ENCODE measurements around the gene OSTC. TPM values are rescaled to one million over a fixed set of nuclear protein-coding genes. Genes with fewer than 3 reads are reported as not detected.

OSTC gene
- polyA plus RNA-seq, 1 of the 3 experiments (the other 2 are of a cell fraction) = 107 TPM

DNA sequence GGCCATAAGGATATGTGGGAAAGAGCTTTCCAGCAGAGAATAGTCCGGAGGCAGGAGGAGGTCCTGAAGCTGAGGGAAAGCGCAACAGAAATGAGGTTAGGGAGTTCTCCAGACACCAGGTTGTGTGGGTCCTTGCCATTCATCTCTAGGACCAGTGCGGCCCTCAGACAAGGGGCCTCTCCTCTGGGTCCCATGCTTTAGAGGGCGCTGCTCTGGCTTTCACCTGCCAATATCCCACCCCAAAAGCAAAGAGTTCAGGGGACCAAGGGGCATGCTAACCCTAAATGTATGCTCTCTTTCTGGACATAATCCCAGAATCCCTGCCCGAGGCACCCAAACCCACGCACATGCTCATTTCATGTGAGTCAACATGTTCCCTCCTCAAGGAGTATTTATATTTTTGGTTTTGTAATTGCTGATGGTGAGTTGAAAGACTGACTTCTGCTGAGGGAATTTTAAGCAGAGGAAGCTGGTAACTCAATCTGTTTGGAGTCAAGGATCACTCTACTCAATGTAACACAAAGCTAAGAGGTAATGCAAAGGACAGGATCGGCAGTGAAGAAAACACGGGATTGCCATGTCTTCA is 15.2 kb upstream of the OSTC start:
- ChIA-PET CTCF (interaction anchor here (0.7 to 1.5 kb wide), 3 partner anchors 14 to 21 kb away, joined by 3 read pairs; no protein-coding TSS in a partner anchor), POLR2A (interaction anchor here (1.2 to 1.8 kb wide), 2 partner anchors 14 kb away, joined by 3 to 8 read pairs; partner anchors contain the start of genes OSTC and RPL34)
- Histone ChIP-seq H3K4me1 (ENCODE audit: control insufficient read depth in 1 of 2, insufficient read depth in 2 of 2, low read depth in 1 of 2, low read length in 1 of 2) (peaks cover 0 to 4% of the 10 kb centered on the region in 2 experiments; a peak in 1 of 4 replicates), H3K79me2 (ENCODE audit: insufficient read depth) (no peaks in the 10 kb centered on the region), H3K27ac (ENCODE audit: low read depth in 2 of 2, low read length in 1 of 2) (no peak overlapping the region), H3F3A (replicated peaks; ENCODE audit: insufficient read depth) (peaks cover 28% of the 10 kb centered on the region), H3K9me3 (no peaks in the 10 kb centered on the region), H4K20me1 (ENCODE audit: insufficient read depth) (no peaks in the 10 kb centered on the region), H3K9ac (no peak overlapping the region), H3K36me3 (replicated peaks in 1 of 2; ENCODE audit: control insufficient read depth in 1 of 2, insufficient read depth in 2 of 2, low read length in 1 of 2) (peaks cover 30% of the 10 kb centered on the region in 2 experiments), H2AFZ (ENCODE audit: low read depth) (no peak overlapping the region), H3K27me3 (ENCODE audit: insufficient read depth) (no peaks in the 10 kb centered on the region), H3K9me2 (no peaks in the 10 kb centered on the region), H3K4me2 (no peak overlapping the region), H3K4me3 (ENCODE audit: low read depth in 2 of 2, low read length in 1 of 2) (no peak overlapping the region)
- WGBS (ENCODE audit: low lambda C conversion rate) = 98% methylated on average over 8 of the region's 8 CpGs
- no peak for TF ChIP-seq CHD2 (IDR thresholded peaks at IDR 0.05; ENCODE audit: low read length, partially characterized antibody)
- no peak for TF ChIP-seq FOXM1 (IDR thresholded peaks at IDR 0.05; ENCODE audit: low read depth)
- TF ChIP-seq MEF2A (IDR thresholded peaks at IDR 0.05; ENCODE audit: borderline replicate concordance, low read depth) = no peak
- no peak for TF ChIP-seq FOXJ3 (CRISPR knock-in tag; IDR thresholded peaks at IDR 0.05)
- no peak for TF ChIP-seq YY1 (IDR thresholded peaks at IDR 0.05; ENCODE audit: low read depth)
- TF ChIP-seq NFIC (IDR thresholded peaks at IDR 0.05; ENCODE audit: borderline replicate concordance) = no peak
- no peak for TF ChIP-seq ZBTB33 (IDR thresholded peaks at IDR 0.05; ENCODE audit: borderline replicate concordance, low read depth)
- no peak for TF ChIP-seq RFX5 (IDR thresholded peaks at IDR 0.05; ENCODE audit: low read length)
- no peak for TF ChIP-seq IRF3 (IDR thresholded peaks at IDR 0.05; ENCODE audit: low read depth, low read length)
- TF ChIP-seq, protein P1, sequence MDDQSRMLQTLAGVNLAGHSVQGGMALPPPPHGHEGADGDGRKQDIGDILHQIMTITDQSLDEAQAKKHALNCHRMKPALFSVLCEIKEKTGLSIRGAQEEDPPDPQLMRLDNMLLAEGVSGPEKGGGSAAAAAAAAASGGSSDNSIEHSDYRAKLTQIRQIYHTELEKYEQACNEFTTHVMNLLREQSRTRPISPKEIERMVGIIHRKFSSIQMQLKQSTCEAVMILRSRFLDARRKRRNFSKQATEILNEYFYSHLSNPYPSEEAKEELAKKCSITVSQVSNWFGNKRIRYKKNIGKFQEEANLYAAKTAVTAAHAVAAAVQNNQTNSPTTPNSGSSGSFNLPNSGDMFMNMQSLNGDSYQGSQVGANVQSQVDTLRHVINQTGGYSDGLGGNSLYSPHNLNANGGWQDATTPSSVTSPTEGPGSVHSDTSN (IDR thresholded peaks at IDR 0.05) = no peak
- TF ChIP-seq GATA2 (CRISPR knock-in tag; IDR thresholded peaks at IDR 0.05) = no peak
- TF ChIP-seq POLR2AphosphoS5 (IDR thresholded peaks at IDR 0.05; ENCODE audit: low read depth, low read length) = no peak
- no peak for TF ChIP-seq ELF1 (IDR thresholded peaks at IDR 0.05)
- no peak for TF ChIP-seq RAD21 (IDR thresholded peaks at IDR 0.05; ENCODE audit: low read length)
- TF ChIP-seq SIN3A (IDR thresholded peaks at IDR 0.05; ENCODE audit: borderline replicate concordance, low read depth, low read length) = no peak
- TF ChIP-seq, protein P2, sequence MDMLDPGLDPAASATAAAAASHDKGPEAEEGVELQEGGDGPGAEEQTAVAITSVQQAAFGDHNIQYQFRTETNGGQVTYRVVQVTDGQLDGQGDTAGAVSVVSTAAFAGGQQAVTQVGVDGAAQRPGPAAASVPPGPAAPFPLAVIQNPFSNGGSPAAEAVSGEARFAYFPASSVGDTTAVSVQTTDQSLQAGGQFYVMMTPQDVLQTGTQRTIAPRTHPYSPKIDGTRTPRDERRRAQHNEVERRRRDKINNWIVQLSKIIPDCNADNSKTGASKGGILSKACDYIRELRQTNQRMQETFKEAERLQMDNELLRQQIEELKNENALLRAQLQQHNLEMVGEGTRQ (IDR thresholded peaks at IDR 0.05; ENCODE audit: borderline replicate concordance, low read depth, low read length) = no peak
- TF ChIP-seq TAF1 (IDR thresholded peaks at IDR 0.05; ENCODE audit: borderline replicate concordance, low read depth, low read length) = no peak
- no peak for TF ChIP-seq TEAD4 (IDR thresholded peaks at IDR 0.05; ENCODE audit: borderline replicate concordance, insufficient read depth)
- TF ChIP-seq, protein P3, sequence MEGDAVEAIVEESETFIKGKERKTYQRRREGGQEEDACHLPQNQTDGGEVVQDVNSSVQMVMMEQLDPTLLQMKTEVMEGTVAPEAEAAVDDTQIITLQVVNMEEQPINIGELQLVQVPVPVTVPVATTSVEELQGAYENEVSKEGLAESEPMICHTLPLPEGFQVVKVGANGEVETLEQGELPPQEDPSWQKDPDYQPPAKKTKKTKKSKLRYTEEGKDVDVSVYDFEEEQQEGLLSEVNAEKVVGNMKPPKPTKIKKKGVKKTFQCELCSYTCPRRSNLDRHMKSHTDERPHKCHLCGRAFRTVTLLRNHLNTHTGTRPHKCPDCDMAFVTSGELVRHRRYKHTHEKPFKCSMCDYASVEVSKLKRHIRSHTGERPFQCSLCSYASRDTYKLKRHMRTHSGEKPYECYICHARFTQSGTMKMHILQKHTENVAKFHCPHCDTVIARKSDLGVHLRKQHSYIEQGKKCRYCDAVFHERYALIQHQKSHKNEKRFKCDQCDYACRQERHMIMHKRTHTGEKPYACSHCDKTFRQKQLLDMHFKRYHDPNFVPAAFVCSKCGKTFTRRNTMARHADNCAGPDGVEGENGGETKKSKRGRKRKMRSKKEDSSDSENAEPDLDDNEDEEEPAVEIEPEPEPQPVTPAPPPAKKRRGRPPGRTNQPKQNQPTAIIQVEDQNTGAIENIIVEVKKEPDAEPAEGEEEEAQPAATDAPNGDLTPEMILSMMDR (IDR thresholded peaks at IDR 0.05) = no peak
- TF ChIP-seq EP300 (IDR thresholded peaks at IDR 0.05; ENCODE audit: borderline replicate concordance in 1 of 2, low read depth in 1 of 2, low read length in 1 of 2) = no peak
- DNase-seq = no peak

All from SK-N-SH (cell line).